HepG2 (cell line): ENCODE results near the gene BMF. TPM values are rescaled to one million over a fixed set of nuclear protein-coding genes. Genes with fewer than 3 reads are reported as not detected.

Source experiments
- ARNTL ChIP-seq: sonication (generic); formaldehyde crosslinking; IDR thresholded peaks from 2 replicates; pipeline ENCODE4 v1.4.0; 2020; ENCODE audit warnings: mild to moderate bottlenecking, missing genetic modification reagents
- CENPX ChIP-seq: sonication (generic); formaldehyde crosslinking; IDR thresholded peaks from 2 replicates; pipeline ENCODE4 v1.9.0; 2021; ENCODE audit warnings: mild to moderate bottlenecking, missing genetic modification reagents, moderate library complexity
- E2F2 ChIP-seq: sonication (generic); formaldehyde crosslinking; IDR thresholded peaks from 2 replicates; pipeline ENCODE4 v1.4.0; 2020; ENCODE audit warnings: missing genetic modification reagents, borderline replicate concordance
- FOSL1 ChIP-seq: sonication (generic); formaldehyde crosslinking; IDR thresholded peaks from 2 replicates; pipeline ENCODE4 v1.9.0; 2021; ENCODE audit warnings: missing genetic modification reagents, borderline replicate concordance
- FOXO4 ChIP-seq: sonication (generic); formaldehyde crosslinking; conservative IDR thresholded peaks from 2 replicates; pipeline ENCODE4 v1.8.1; 2023; ENCODE audit warnings: missing genetic modification reagents
- FOXP4 ChIP-seq: sonication (generic); formaldehyde crosslinking; IDR thresholded peaks from 2 replicates; pipeline ENCODE4 v1.4.0; 2020; ENCODE audit warnings: missing genetic modification reagents
- FUBP1 ChIP-seq: sonication (generic); formaldehyde crosslinking; IDR thresholded peaks from 2 replicates; pipeline ENCODE4 v1.5.1; 2020; ENCODE audit warnings: missing genetic modification reagents, mild to moderate bottlenecking, borderline replicate concordance
- KAT7 ChIP-seq: IDR thresholded peaks from 2 replicates; pipeline ENCODE4 v1.6.1; 2018; ENCODE audit warnings: borderline replicate concordance, missing compliant biosample characterization
- KDM2A ChIP-seq: sonication (generic); formaldehyde crosslinking; IDR thresholded peaks from 2 replicates; pipeline ENCODE4 v1.4.0; 2020; ENCODE audit warnings: low read depth, missing genetic modification reagents, borderline replicate concordance
- KLF13 ChIP-seq: sonication (generic); formaldehyde crosslinking; IDR thresholded peaks from 2 replicates; pipeline ENCODE4 v1.4.0; 2020; ENCODE audit warnings: mild to moderate bottlenecking, missing genetic modification reagents
- MIER3 ChIP-seq: IDR thresholded peaks from 2 replicates; pipeline ENCODE4 v1.6.1; 2016; ENCODE audit warnings: missing compliant biosample characterization, borderline replicate concordance
- MYPOP ChIP-seq: sonication (generic); formaldehyde crosslinking; IDR thresholded peaks from 2 replicates; pipeline ENCODE4 v1.8.1; 2023; ENCODE audit warnings: mild to moderate bottlenecking, moderate library complexity, missing genetic modification reagents
- NFATC3 ChIP-seq: sonication (generic); formaldehyde crosslinking; IDR thresholded peaks from 2 replicates; pipeline ENCODE4 v1.5.1; 2020; ENCODE audit warnings: mild to moderate bottlenecking, missing genetic modification reagents
- NPAS2 ChIP-seq: sonication (generic); formaldehyde crosslinking; IDR thresholded peaks from 2 replicates; pipeline ENCODE4 v1.8.0; 2022; ENCODE audit warnings: mild to moderate bottlenecking, missing genetic modification reagents, borderline replicate concordance
- RBAK ChIP-seq: sonication (generic); formaldehyde crosslinking; IDR thresholded peaks from 2 replicates; pipeline ENCODE4 v1.5.1; 2020; ENCODE audit warnings: mild to moderate bottlenecking, missing genetic modification reagents
- ZFP37 ChIP-seq: sonication (generic); formaldehyde crosslinking; IDR thresholded peaks from 2 replicates; pipeline ENCODE4 v1.4.0; 2020; ENCODE audit warnings: missing genetic modification reagents, borderline replicate concordance
- ZIK1 ChIP-seq: sonication (generic); formaldehyde crosslinking; IDR thresholded peaks from 2 replicates; pipeline ENCODE4 v1.5.0; 2020; ENCODE audit warnings: mild to moderate bottlenecking, low read depth, missing genetic modification reagents, borderline replicate concordance
- ZMYM3 ChIP-seq: sonication (generic); formaldehyde crosslinking; IDR thresholded peaks from 2 replicates; pipeline ENCODE4 v1.5.1; 2020; ENCODE audit warnings: mild to moderate bottlenecking, missing genetic modification reagents
- ZNF136 ChIP-seq: sonication (generic); formaldehyde crosslinking; IDR thresholded peaks from 2 replicates; pipeline ENCODE4 v1.8.1; 2022; ENCODE audit warnings: low read depth, mild to moderate bottlenecking, moderate library complexity, missing genetic modification reagents
- ZNF235 ChIP-seq: sonication (generic); formaldehyde crosslinking; IDR thresholded peaks from 2 replicates; pipeline ENCODE4 v1.8.1; 2023; ENCODE audit warnings: mild to moderate bottlenecking, missing genetic modification reagents, borderline replicate concordance
- ZNF34 ChIP-seq: sonication (generic); formaldehyde crosslinking; IDR thresholded peaks from 2 replicates; pipeline ENCODE4 v1.4.0; 2020; ENCODE audit warnings: mild to moderate bottlenecking, missing genetic modification reagents, borderline replicate concordance
- ZNF451 ChIP-seq: sonication (generic); formaldehyde crosslinking; IDR thresholded peaks from 2 replicates; pipeline ENCODE4 v1.5.0; 2020; ENCODE audit warnings: mild to moderate bottlenecking, missing genetic modification reagents
- ZNF570 ChIP-seq: sonication (generic); formaldehyde crosslinking; IDR thresholded peaks from 2 replicates; pipeline ENCODE4 v1.4.0; 2020; ENCODE audit warnings: mild to moderate bottlenecking, missing genetic modification reagents, borderline replicate concordance
- ZNF883 ChIP-seq: sonication (generic); formaldehyde crosslinking; IDR thresholded peaks from 2 replicates; pipeline ENCODE4 v1.5.1; 2020; ENCODE audit warnings: mild to moderate bottlenecking, missing genetic modification reagents; ENCODE audit errors: not compliant biosample characterization
- polyA plus RNA-seq, 8 experiments: library from polyadenylated mRNA; depleted of rRNA in 3 of 8; stranded (reverse) in 7 of 8; unstranded in 1 of 8; fragments of >200 nt; fragmentation: Illumina TruSeq in 4 of 8; extraction: Trizol in 4 of 8; gene quantifications; 2 replicates each; pipeline versions ENCODE4 v1.2.1 to v1.2.3, GENCODE V29; 2011 to 2016; ENCODE audit warnings: low read depth in 4 of 8, missing spikeins in 1 of 8, mixed read lengths in 1 of 8; ENCODE audit not compliant: insufficient read depth in 1 of 8
- total RNA-seq, 5 experiments: library from RNA; depleted of rRNA; stranded (reverse); fragments of >200 nt; fragmentation: Illumina TruSeq; extraction: Trizol; gene quantifications; 2 replicates each; pipeline ENCODE4 v1.2.3, GENCODE V29; 2016; ENCODE audit warnings: low read depth in 1 of 5

The BMF gene
- total and polyA plus RNA-seq, 2 of the 13 experiments (the other 11 are each of a cell fraction or from before 2014, with no cell fraction given), result 8.7 to 15.9 TPM

GRCh38 chr15:40115670-40116093 lies 7.0 kb upstream of the BMF start (continued):
- TF ChIP-seq FOXP4 (CRISPR knock-in tag), result peak; percentile 63; the same call in 1 of the 2 replicates
- 0 out of 2 replicates have a peak, but pooled peaks have one; percentile 21 for TF ChIP-seq ZMYM3 (CRISPR knock-in tag)
- no peak for TF ChIP-seq ZFP37 (CRISPR knock-in tag)
- TF ChIP-seq E2F2 (CRISPR knock-in tag), result no peak
- no peak for TF ChIP-seq KDM2A
- no peak for TF ChIP-seq ZNF570 (CRISPR knock-in tag)
- no peak for TF ChIP-seq ARNTL
- no peak for TF ChIP-seq ZNF451 (CRISPR knock-in tag)
- TF ChIP-seq KLF13 (CRISPR knock-in tag), result no peak
- TF ChIP-seq ZNF136, result no peak
- no peak for TF ChIP-seq CENPX (CRISPR knock-in tag)
- no peak for TF ChIP-seq ZNF235 (CRISPR knock-in tag)
- no peak for TF ChIP-seq ZIK1 (CRISPR knock-in tag)
- no peak for TF ChIP-seq KAT7 (CRISPR knock-in tag)
- no peak for TF ChIP-seq MYPOP (CRISPR knock-in tag)
- no peak for TF ChIP-seq FOXO4 (CRISPR knock-in tag)
- peak; percentile 46; the same call in 1 of the 2 replicates for TF ChIP-seq RBAK (CRISPR knock-in tag)
- no peak for TF ChIP-seq NPAS2 (CRISPR knock-in tag)
- no peak for TF ChIP-seq MIER3 (CRISPR knock-in tag)
- TF ChIP-seq FUBP1, result no peak
- no peak for TF ChIP-seq NFATC3 (CRISPR knock-in tag)
- TF ChIP-seq FOSL1 (CRISPR knock-in tag), result no peak
- TF ChIP-seq ZNF883 (CRISPR knock-in tag), result no peak
- TF ChIP-seq ZNF34, result no peak
